ENCODE data around the gene PYGO1. TPM values are rescaled to one million over a fixed set of nuclear protein-coding genes. Genes with fewer than 3 reads are reported as not detected.

The PYGO1 gene
- total RNA-seq, 1 donor from 2014 or later, result 11.1 TPM

- H3K36me3 ChIP-seq, result no peaks in the 10 kb centered on the region
- no peak for DNase-seq
- ATAC-seq, result no peak
- TF ChIP-seq CTCF (IDR thresholded peaks at IDR 0.05), result no peak
- H3K4me3 ChIP-seq, result no peak overlapping the region
- intact Hi-C loops (cut with DNase I), result no loop called here
- no peaks in the 10 kb centered on the region for H3K27me3 ChIP-seq
- H3K27ac ChIP-seq, result no peak overlapping the region
- no peaks in the 10 kb centered on the region for H3K9me3 ChIP-seq
- H3K4me1 ChIP-seq, result no peaks in the 10 kb centered on the region
Measured at GRCh38 chr15:55527150-55527549, 61.0 kb downstream of the PYGO1 start.

GRCh38 chr15:55526559-55527036, 61.5 kb downstream of the PYGO1 start:
- ATAC-seq (peak; percentile 94), DNase-seq (no peak)
- Histone ChIP-seq H3K27me3 (no peaks in the 10 kb centered on the region), H3K4me3 (no peak overlapping the region), H3K4me1 (no peaks in the 10 kb centered on the region), H3K36me3 (no peaks in the 10 kb centered on the region), H3K27ac (no peak overlapping the region), H3K9me3 (no peaks in the 10 kb centered on the region)
- intact Hi-C loops (cut with DNase I), result no loop called here
- peak; percentile 57 for TF ChIP-seq CTCF (IDR thresholded peaks at IDR 0.05)

GRCh38 chr15:55522742-55523450, 65.2 kb downstream of the PYGO1 start:
- ATAC-seq, result no peak
- Histone ChIP-seq H3K4me1 (no peaks in the 10 kb centered on the region), H3K27me3 (no peaks in the 10 kb centered on the region), H3K36me3 (no peaks in the 10 kb centered on the region), H3K27ac (no peak overlapping the region), H3K9me3 (no peaks in the 10 kb centered on the region), H3K4me3 (no peak overlapping the region)
- TF ChIP-seq CTCF (IDR thresholded peaks at IDR 0.05), result no peak
- intact Hi-C loops (cut with DNase I), result no loop called here
- no peak for DNase-seq

GRCh38 chr15:55518641-55519040, 69.5 kb downstream of the PYGO1 start:
- no peaks in the 10 kb centered on the region for H3K36me3 ChIP-seq
- DNase-seq (no peak), ATAC-seq (no peak)
- no peak overlapping the region for H3K27ac ChIP-seq
- no peak overlapping the region for H3K4me3 ChIP-seq
- H3K4me1 ChIP-seq, result no peaks in the 10 kb centered on the region
- intact Hi-C loops (cut with DNase I), result no loop called here
- no peak for TF ChIP-seq CTCF (IDR thresholded peaks at IDR 0.05)
- no peaks in the 10 kb centered on the region for H3K27me3 ChIP-seq
- H3K9me3 ChIP-seq, result no peaks in the 10 kb centered on the region

- no peak for DNase-seq
- H3K36me3 ChIP-seq, result no peaks in the 10 kb centered on the region
- H3K4me1 ChIP-seq, result no peaks in the 10 kb centered on the region
- H3K4me3 ChIP-seq, result no peak overlapping the region
- H3K9me3 ChIP-seq, result no peaks in the 10 kb centered on the region
- no peak overlapping the region for H3K27ac ChIP-seq
- no peaks in the 10 kb centered on the region for H3K27me3 ChIP-seq
- no peak for ATAC-seq
- intact Hi-C loops (cut with DNase I), result no loop called here
- no peak for TF ChIP-seq CTCF (IDR thresholded peaks at IDR 0.05)
Measured at GRCh38 chr15:55518009-55518408, 70.1 kb downstream of the PYGO1 start.

All from upper lobe of right lung (tissue), 1 donor.